IMR-90 (cell line): Measurements from ENCODE around the gene GJD2. TPM values are rescaled to one million over a fixed set of nuclear protein-coding genes. Genes with fewer than 3 reads are reported as not detected.

Experiments
- ATAC-seq: fragments of 200-7000 bp; cut with Tn5 transposase; 2 replicates; pipeline ENCODE4 v1.9.1; 2020; ENCODE audit warnings: low read depth, mild to moderate bottlenecking, moderate library complexity
- BruUV-seq: library from RNA; stranded (reverse); fragments of 400-500 nt; replicated peaks from 2 replicates; lab custom pipeline; 2021; lab: Mats Ljungman, UMichigan
- CTCF ChIA-PET: fragments of 300-600 bp; formaldehyde crosslinking; extraction: SDS; loops from one replicate; lab custom pipeline; 2021; ENCODE audit warnings: antibody characterized with exemption; lab: Yijun Ruan, JAX
- POLR2A ChIA-PET: fragments of 300-600 bp; sonication (Branson Sonifier 250); formaldehyde crosslinking; loops from one replicate; lab custom pipeline; 2022; ENCODE audit warnings: antibody characterized with exemption; ENCODE audit not compliant: unreplicated experiment; lab: Charles Lee
- DNase-seq: peaks from one replicate; pipeline ENCODE4 v3.0.0; 2013
- H2AFZ ChIP-seq: replicated peaks from 2 replicates; pipeline ENCODE3; 2013; ENCODE audit warnings: low read length, mild to moderate bottlenecking; ENCODE audit not compliant: poor library complexity
- H2AK5ac ChIP-seq: 2 replicates; pipeline ENCODE4 v1.6.1; 2013; ENCODE audit warnings: low read depth, low read length, inconsistent platforms
- H2AK9ac ChIP-seq: replicated peaks from 2 replicates; pipeline ENCODE3; 2013; ENCODE audit warnings: mild to moderate bottlenecking, low read depth, low read length, moderate library complexity; ENCODE audit not compliant: poor library complexity
- H2BK120ac ChIP-seq: 2 replicates; pipeline ENCODE4 v1.6.1; 2013; ENCODE audit warnings: low read depth, low read length, inconsistent platforms
- H2BK15ac ChIP-seq: 3 replicates; pipeline ENCODE4 v1.6.1; 2013; ENCODE audit warnings: low read depth, low read length, inconsistent platforms
- H2BK20ac ChIP-seq: 2 replicates; pipeline ENCODE4 v1.6.1; 2013; ENCODE audit warnings: low read depth, mild to moderate bottlenecking, inconsistent platforms, low read length, moderate library complexity
- H2BK5ac ChIP-seq: 2 replicates; pipeline ENCODE4 v1.6.1; 2013; ENCODE audit warnings: mild to moderate bottlenecking, low read depth, low read length, inconsistent platforms; ENCODE audit not compliant: poor library complexity, severe bottlenecking
- H3K14ac ChIP-seq: replicated peaks from 2 replicates; pipeline ENCODE4 v1.6.1; 2013; ENCODE audit warnings: low read depth, low read length, inconsistent platforms
- H3K18ac ChIP-seq: 2 replicates; pipeline ENCODE4 v1.6.1; 2013; ENCODE audit warnings: low read depth, low read length, control low read depth
- H3K23ac ChIP-seq: 2 replicates; pipeline ENCODE4 v1.6.1; 2013; ENCODE audit warnings: low read depth, low read length, inconsistent platforms
- H3K27ac ChIP-seq: 2 replicates; pipeline ENCODE4 v1.5.1; 2013; ENCODE audit warnings: mild to moderate bottlenecking, control low read depth, low read length; ENCODE audit not compliant: insufficient read depth
- H3K27me3 ChIP-seq: 2 replicates; pipeline ENCODE4 v1.6.1; 2013; ENCODE audit warnings: low read length; ENCODE audit not compliant: control insufficient read depth, insufficient read depth
- H3K36me3 ChIP-seq: 2 replicates; pipeline ENCODE4 v1.6.1; 2013; ENCODE audit warnings: low read length, mixed read lengths; ENCODE audit not compliant: control insufficient read depth, insufficient read depth
- H3K4ac ChIP-seq: 2 replicates; pipeline ENCODE4 v1.6.1; 2013; ENCODE audit warnings: low read depth, low read length, inconsistent platforms
- H3K4me1 ChIP-seq: 2 replicates; pipeline ENCODE4 v1.6.1; 2013; ENCODE audit warnings: low read length, mixed read lengths; ENCODE audit not compliant: control insufficient read depth, insufficient read depth
- H3K4me2 ChIP-seq: 2 replicates; pipeline ENCODE4 v1.6.1; 2013; ENCODE audit warnings: low read depth, mild to moderate bottlenecking, control low read depth, low read length, moderate library complexity
- H3K4me3 ChIP-seq: 2 replicates; pipeline ENCODE4 v1.5.1; 2013; ENCODE audit warnings: low read depth, mild to moderate bottlenecking, control low read depth, low read length, moderate library complexity; ENCODE audit not compliant: insufficient read depth
- H3K56ac ChIP-seq: 2 replicates; pipeline ENCODE4 v1.6.1; 2013; ENCODE audit warnings: low read length, inconsistent platforms; ENCODE audit not compliant: insufficient read depth; ENCODE audit errors: extremely low read depth
- H3K79me1 ChIP-seq, 2 experiments: 2 replicates each; pipeline ENCODE4 v1.6.1; 2013; ENCODE audit warnings: low read length in 2 of 2, inconsistent platforms in 1 of 2, low read depth in 1 of 2
- H3K9ac ChIP-seq: 2 replicates; pipeline ENCODE4 v1.6.1; 2013; ENCODE audit warnings: low read depth, low read length, control low read depth
- H3K9me1 ChIP-seq: 2 replicates; pipeline ENCODE4 v1.6.1; 2013; ENCODE audit warnings: low read length, inconsistent platforms; ENCODE audit not compliant: insufficient read depth
- H3K9me3 ChIP-seq: 2 replicates; pipeline ENCODE4 v1.6.1; 2013; ENCODE audit warnings: low read length; ENCODE audit not compliant: control insufficient read depth, insufficient read depth
- H4K20me1 ChIP-seq: 2 replicates; pipeline ENCODE4 v1.6.1; 2013; ENCODE audit warnings: low read length, inconsistent platforms; ENCODE audit not compliant: insufficient read depth
- H4K5ac ChIP-seq: 2 replicates; pipeline ENCODE4 v1.6.1; 2013; ENCODE audit warnings: mild to moderate bottlenecking, low read depth, low read length, control low read depth
- H4K8ac ChIP-seq, 2 experiments: 2 replicates each; pipeline ENCODE4 v1.6.1; 2013; ENCODE audit warnings: low read depth in 2 of 2, low read length in 2 of 2, control low read depth in 1 of 2, inconsistent platforms in 1 of 2
- H4K91ac ChIP-seq: 2 replicates; pipeline ENCODE4 v1.6.1; 2013; ENCODE audit warnings: low read depth, low read length, inconsistent platforms; ENCODE audit not compliant: insufficient read depth
- CEBPB ChIP-seq: IDR thresholded peaks from 2 replicates; pipeline ENCODE4 v1.6.1; 2012; ENCODE audit warnings: low read depth, low read length, improper control_type of control experiment
- CHD1 ChIP-seq: IDR thresholded peaks from 2 replicates; pipeline ENCODE4 v1.6.1; 2012; ENCODE audit warnings: low read depth, low read length, improper control_type of control experiment
- FOS ChIP-seq: fragments of 150-350 bp; IDR thresholded peaks from 2 replicates; pipeline ENCODE4 v1.6.1; 2016; ENCODE audit warnings: low read depth, low read length
- MAZ ChIP-seq: IDR thresholded peaks from 2 replicates; pipeline ENCODE4 v1.6.1; 2012; ENCODE audit warnings: low read depth, mild to moderate bottlenecking, low read length, improper control_type of control experiment, moderate library complexity, borderline replicate concordance
- MXI1 ChIP-seq: IDR thresholded peaks from 2 replicates; pipeline ENCODE4 v1.6.1; 2012; ENCODE audit warnings: low read depth, mild to moderate bottlenecking, low read length, moderate library complexity, borderline replicate concordance
- NFE2L2 ChIP-seq: fragments of 150-350 bp; IDR thresholded peaks from 2 replicates; pipeline ENCODE4 v1.6.1; 2016; ENCODE audit warnings: low read depth, mild to moderate bottlenecking, low read length
- POLR2A ChIP-seq: IDR thresholded peaks from 2 replicates; pipeline ENCODE4 v1.6.1; 2012; ENCODE audit warnings: mild to moderate bottlenecking, low read depth, low read length
- RAD21 ChIP-seq: IDR thresholded peaks from 2 replicates; pipeline ENCODE4 v1.6.1; 2012; ENCODE audit warnings: low read length, improper control_type of control experiment
- RFX5 ChIP-seq: IDR thresholded peaks from 2 replicates; pipeline ENCODE4 v1.8.0; 2012; ENCODE audit warnings: low read depth, mild to moderate bottlenecking, low read length, moderate library complexity
- SMC3 ChIP-seq: fragments of 150-350 bp; IDR thresholded peaks from 2 replicates; pipeline ENCODE4 v1.6.1; 2016; ENCODE audit warnings: low read depth, mild to moderate bottlenecking, antibody characterized with exemption, low read length, moderate library complexity
- WGBS, 2 experiments: methylation state at CpG; one replicate each; pipeline versions ENCODE4 v1.1.5 to v1.1.7; 2013; ENCODE audit warnings: missing lambda C conversion rate in 2 of 2; ENCODE audit not compliant: insufficient read length in 1 of 2; ENCODE audit errors: extremely low coverage in 2 of 2; 5-methylcytosine and 5-hydroxymethylcytosine counted together
- dilution Hi-C: fragments of 300-500 bp; cut with HindIII; formaldehyde crosslinking; loops from one replicate; pipeline ENCODE4 v1.14.3; 2018; ENCODE audit warnings: low sequenced_read_pairs; ENCODE audit not compliant: unreplicated experiment
- in situ Hi-C: fragments of 300-500 bp; cut with MboI; formaldehyde crosslinking; loops from 3 replicates; pipeline ENCODE4 v1.14.3; 2019; ENCODE audit warnings: low sequenced_read_pairs, inconsistent platforms, mixed read lengths
- intact Hi-C: fragments of 100-400 bp; cut with micrococcal nuclease; formaldehyde crosslinking; loops from 2 replicates; pipeline ENCODE4 v1.10.0; 2022
- polyA plus RNA-seq, 3 experiments: library from polyadenylated mRNA; depleted of rRNA; stranded (reverse); fragments of >200 nt; gene quantifications; 2 replicates each; pipeline ENCODE4 v1.2.3, GENCODE V29; 2012; ENCODE audit warnings: low replicate concordance in 1 of 3
- total RNA-seq: library from RNA; depleted of rRNA; stranded (reverse); fragments of >200 nt; gene quantifications from 2 replicates; pipeline ENCODE4 v1.2.3, GENCODE V29; 2012
- TF ChIP-seq, protein P1 (sequence below): conservative IDR thresholded peaks from 2 replicates; pipeline ENCODE4 v1.5.1; 2012; ENCODE audit warnings: mild to moderate bottlenecking, low read depth, low read length, improper control_type of control experiment
- TF ChIP-seq, protein P2 (sequence below): fragments of 150-350 bp; IDR thresholded peaks from 2 replicates; pipeline ENCODE4 v1.6.1; 2016; ENCODE audit warnings: low read depth, mild to moderate bottlenecking, low read length, moderate library complexity, borderline replicate concordance

GJD2 gene
- total and polyA plus RNA-seq, 2 of the 4 experiments (the other 2 are of a cell fraction), result not detected

DNA sequence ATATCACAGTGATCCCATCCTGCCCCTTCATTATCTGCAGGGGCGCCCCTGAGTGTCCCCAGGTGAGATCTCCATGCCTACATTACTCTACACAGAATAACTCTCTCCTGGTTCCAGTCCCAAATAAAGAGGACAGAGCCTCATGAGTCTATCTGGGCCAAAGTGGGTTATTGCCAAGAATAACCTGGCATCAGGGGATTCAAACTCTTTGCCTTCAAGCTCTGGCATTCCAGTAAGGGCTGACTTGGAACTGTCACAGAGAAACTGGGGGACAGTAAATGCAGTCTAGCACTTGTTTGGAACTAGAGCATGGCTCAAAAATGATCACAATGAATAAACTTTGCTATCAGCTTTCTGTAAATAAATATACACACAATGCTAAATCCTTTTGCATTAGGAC is 30.3 kb downstream of the GJD2 start:
- intact Hi-C loops, result no loop called here
- Histone ChIP-seq H2BK15ac (no peak overlapping the region), H3K9ac (no peak overlapping the region)

More for the DNA sequence above, 30.3 kb downstream of the GJD2 start:
- Histone ChIP-seq H2BK20ac (0 out of 2 replicates have a peak overlapping the region, but pooled peaks have one; percentile 13), H3K9me1 (0 out of 2 replicates have a peak, but pooled peaks cover 2% of the 10 kb centered on the region), H4K5ac (no peak overlapping the region), H3K4me1 (peaks cover 14% of the 10 kb centered on the region), H3K27ac (no peak overlapping the region), H2AFZ (no peak overlapping the region), H3K56ac (no peak overlapping the region), H3K27me3 (no peaks in the 10 kb centered on the region), H3K18ac (no peak overlapping the region), H3K36me3 (no peaks in the 10 kb centered on the region), H2AK9ac (no peak overlapping the region), H4K91ac (no peak overlapping the region), H2BK120ac (no peak overlapping the region), H3K79me1 (no peaks in the 10 kb centered on the region), H3K4ac (no peak overlapping the region), H4K20me1 (no peaks in the 10 kb centered on the region), H3K4me2 (no peak overlapping the region), H3K4me3 (no peak overlapping the region), H4K8ac (no peak overlapping the region), H2BK5ac (no peak overlapping the region), H3K14ac (no peak overlapping the region), H2AK5ac (no peak overlapping the region), H3K9me3 (no peaks in the 10 kb centered on the region), H3K23ac (no peak overlapping the region)
- ChIA-PET CTCF (no interaction called here), POLR2A (no interaction called here)
- ATAC-seq (no peak), DNase-seq (no peak)
- in situ Hi-C loops, result no loop called here
- TF ChIP-seq, protein P1, sequence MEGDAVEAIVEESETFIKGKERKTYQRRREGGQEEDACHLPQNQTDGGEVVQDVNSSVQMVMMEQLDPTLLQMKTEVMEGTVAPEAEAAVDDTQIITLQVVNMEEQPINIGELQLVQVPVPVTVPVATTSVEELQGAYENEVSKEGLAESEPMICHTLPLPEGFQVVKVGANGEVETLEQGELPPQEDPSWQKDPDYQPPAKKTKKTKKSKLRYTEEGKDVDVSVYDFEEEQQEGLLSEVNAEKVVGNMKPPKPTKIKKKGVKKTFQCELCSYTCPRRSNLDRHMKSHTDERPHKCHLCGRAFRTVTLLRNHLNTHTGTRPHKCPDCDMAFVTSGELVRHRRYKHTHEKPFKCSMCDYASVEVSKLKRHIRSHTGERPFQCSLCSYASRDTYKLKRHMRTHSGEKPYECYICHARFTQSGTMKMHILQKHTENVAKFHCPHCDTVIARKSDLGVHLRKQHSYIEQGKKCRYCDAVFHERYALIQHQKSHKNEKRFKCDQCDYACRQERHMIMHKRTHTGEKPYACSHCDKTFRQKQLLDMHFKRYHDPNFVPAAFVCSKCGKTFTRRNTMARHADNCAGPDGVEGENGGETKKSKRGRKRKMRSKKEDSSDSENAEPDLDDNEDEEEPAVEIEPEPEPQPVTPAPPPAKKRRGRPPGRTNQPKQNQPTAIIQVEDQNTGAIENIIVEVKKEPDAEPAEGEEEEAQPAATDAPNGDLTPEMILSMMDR, result no peak
- TF ChIP-seq RAD21 (no peak), CEBPB (no peak), FOS (no peak), NFE2L2 (no peak), MAZ (no peak), POLR2A (no peak), CHD1 (no peak), MXI1 (no peak), RFX5 (no peak), SMC3 (no peak)
- TF ChIP-seq, protein P2, sequence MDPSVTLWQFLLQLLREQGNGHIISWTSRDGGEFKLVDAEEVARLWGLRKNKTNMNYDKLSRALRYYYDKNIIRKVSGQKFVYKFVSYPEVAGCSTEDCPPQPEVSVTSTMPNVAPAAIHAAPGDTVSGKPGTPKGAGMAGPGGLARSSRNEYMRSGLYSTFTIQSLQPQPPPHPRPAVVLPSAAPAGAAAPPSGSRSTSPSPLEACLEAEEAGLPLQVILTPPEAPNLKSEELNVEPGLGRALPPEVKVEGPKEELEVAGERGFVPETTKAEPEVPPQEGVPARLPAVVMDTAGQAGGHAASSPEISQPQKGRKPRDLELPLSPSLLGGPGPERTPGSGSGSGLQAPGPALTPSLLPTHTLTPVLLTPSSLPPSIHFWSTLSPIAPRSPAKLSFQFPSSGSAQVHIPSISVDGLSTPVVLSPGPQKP, result no peak
- no CpG with 5 or more reads among the region's 1 CpG for whole genome bisulfite sequencing, 2 experiments
- BruUV-seq, result no TSS peak
- dilution Hi-C loops, result no loop called here
